C4-2B (cell line): Measurements from ENCODE around the gene CSNK2A3.
"Not testable (repeated sequence)": the region's sequence is repeated elsewhere in the genome, so short reads cannot be mapped to it uniquely, and the experiment has no call there.

Experiments
- H3K27ac ChIP-seq: fragments of 450-650 bp; 2 replicates; pipeline ENCODE4 v1.5.1; 2017
- ZFX ChIP-seq: fragments of 450-650 bp; IDR thresholded peaks from 2 replicates; pipeline ENCODE4 v1.6.1; 2017
- TF ChIP-seq, protein P1 (sequence below): fragments of 450-650 bp; conservative IDR thresholded peaks from 2 replicates; pipeline ENCODE4 v1.5.1; 2017; ENCODE audit warnings: mild to moderate bottlenecking

Gene CSNK2A3

DNA sequence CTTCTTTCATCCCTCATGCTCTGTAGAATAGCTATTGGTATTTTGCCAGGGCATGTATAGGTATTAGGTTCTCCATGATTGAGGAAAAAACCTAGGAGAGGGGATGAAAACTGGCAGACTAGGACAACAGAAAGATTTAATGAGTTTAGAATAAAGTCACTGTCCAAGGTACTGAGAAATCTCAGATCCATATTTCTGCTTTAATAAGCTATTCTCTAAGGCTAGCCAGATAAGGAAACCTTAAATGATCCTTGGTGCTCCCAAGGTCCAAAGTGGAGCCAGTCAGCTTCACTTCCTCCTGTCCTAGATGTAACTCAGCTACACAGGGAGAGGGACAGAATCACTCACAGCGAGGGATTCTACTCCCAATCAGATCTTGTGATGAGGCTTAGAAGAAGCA lies 13.7 kb upstream of the CSNK2A3 start:
- no peak for TF ChIP-seq ZFX
- TF ChIP-seq, protein P1, sequence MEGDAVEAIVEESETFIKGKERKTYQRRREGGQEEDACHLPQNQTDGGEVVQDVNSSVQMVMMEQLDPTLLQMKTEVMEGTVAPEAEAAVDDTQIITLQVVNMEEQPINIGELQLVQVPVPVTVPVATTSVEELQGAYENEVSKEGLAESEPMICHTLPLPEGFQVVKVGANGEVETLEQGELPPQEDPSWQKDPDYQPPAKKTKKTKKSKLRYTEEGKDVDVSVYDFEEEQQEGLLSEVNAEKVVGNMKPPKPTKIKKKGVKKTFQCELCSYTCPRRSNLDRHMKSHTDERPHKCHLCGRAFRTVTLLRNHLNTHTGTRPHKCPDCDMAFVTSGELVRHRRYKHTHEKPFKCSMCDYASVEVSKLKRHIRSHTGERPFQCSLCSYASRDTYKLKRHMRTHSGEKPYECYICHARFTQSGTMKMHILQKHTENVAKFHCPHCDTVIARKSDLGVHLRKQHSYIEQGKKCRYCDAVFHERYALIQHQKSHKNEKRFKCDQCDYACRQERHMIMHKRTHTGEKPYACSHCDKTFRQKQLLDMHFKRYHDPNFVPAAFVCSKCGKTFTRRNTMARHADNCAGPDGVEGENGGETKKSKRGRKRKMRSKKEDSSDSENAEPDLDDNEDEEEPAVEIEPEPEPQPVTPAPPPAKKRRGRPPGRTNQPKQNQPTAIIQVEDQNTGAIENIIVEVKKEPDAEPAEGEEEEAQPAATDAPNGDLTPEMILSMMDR, result no peak
- H3K27ac ChIP-seq, result no peak overlapping the region

DNA sequence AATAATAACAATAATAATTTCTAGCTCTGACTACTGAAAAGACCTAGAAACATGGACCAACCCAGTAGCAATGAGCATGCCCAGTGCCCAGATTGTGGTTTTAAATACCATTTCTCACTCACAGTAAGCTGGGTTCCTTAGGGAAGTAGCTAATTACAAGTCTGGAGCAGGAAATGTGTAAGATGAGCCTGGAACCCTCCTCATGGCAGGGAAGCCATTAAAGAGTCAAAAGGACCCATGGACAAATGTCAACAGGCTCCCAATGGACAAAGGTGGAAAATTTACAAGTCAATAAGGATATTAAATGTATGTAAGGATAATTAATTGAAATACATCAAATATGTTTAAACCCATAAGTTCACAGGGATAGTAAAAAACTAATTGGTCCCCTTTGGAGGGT lies 10.6 kb upstream of the CSNK2A3 start:
- no peak for TF ChIP-seq ZFX
- TF ChIP-seq, protein P1, result no peak
- H3K27ac ChIP-seq, result no peak overlapping the region

DNA sequence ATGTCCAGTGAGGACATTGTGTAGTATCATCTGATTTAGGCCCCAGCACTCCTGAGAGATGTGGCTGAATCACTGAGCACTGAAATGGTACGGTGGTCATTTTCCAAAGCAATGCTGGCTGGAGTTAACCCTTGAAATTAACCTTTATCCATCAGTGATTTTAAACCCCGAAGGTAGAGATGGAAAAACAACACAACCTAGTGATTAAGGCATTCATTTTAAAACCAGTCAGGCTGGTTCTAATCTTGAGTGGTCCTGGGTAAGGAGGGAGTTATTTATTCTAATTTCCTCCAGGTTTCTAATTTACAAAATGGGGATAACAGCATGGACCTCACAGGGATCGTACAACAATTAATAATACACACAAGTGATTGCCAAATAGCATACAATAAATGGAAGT lies 6.6 kb upstream of the CSNK2A3 start:
- TF ChIP-seq, protein P1, result no peak
- TF ChIP-seq ZFX, result no peak

DNA sequence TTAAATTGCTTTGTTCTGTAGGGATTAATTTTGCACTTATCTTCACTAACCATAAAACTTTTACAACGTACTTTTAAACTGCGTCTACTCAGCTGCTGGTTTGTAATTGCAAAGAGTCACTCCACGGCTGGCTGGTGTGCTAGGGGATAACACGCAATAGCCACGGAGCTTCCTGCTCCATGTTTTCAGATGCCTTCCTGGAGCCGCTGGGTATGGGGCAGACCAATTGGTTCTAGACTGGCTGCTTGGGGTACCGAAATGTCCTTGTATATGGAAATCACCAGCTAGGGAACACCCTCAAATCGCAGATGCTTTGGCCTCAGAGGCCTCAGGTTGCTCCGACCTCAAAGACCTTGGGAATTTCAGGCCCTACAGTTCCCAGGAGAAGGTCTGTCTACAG lies 3.8 kb upstream of the CSNK2A3 start:
- TF ChIP-seq ZFX, result no peak
- TF ChIP-seq, protein P1, result no peak
- no peak overlapping the region for H3K27ac ChIP-seq

More for the DNA sequence above, 6.6 kb upstream of the CSNK2A3 start:
- no peak overlapping the region for H3K27ac ChIP-seq

DNA sequence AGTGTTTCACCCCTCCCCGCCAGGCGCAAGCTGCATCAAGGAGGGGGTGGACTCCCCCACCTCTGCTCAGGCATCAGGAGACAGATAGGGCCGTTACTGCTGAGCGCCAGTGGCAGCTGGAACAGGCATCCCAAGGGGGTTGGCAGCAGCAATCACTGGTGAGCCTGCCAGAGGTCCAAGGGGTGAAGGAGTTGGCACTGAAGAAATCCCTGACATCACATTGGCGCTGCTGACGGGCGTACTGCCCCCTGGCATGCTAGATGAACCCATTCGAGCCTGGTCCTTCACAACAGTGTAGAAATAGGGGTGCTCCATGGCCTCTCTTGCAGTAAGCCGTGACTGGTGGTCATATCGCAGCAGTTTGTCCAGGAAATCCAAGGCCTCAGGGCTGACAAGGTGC lies 1.2 kb downstream of the CSNK2A3 start:
- H3K27ac ChIP-seq, result not testable (repeated sequence)

DNA sequence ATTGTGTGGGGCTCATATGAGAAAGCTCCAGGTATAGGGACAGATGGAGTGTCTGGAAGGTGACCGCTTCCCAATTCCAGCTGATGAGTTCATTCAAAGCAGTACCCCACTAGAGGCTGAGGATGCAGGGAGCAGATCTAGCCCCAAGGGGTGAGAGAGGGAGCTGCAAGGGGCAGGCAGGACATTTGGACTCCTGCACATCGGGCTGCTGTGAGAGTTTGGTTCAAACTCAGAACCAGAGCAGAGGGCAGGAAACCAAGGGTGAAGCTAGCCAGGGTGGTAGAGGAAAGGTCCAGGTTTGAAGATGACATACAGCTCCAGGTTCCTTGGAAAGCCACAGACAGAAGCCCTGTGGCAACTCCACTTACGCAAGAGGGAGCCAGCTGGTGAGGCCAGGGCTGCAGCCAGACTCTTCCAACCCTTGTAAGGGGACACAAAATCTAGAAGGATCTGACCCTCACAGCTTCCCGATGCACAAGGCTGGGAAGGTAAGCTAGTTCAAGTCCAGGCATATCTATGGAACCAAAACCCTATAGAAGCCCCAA lies 1.9 kb downstream of the CSNK2A3 start:
- no peak overlapping the region for H3K27ac ChIP-seq
- no peak for TF ChIP-seq ZFX
- TF ChIP-seq, protein P1, result no peak

DNA sequence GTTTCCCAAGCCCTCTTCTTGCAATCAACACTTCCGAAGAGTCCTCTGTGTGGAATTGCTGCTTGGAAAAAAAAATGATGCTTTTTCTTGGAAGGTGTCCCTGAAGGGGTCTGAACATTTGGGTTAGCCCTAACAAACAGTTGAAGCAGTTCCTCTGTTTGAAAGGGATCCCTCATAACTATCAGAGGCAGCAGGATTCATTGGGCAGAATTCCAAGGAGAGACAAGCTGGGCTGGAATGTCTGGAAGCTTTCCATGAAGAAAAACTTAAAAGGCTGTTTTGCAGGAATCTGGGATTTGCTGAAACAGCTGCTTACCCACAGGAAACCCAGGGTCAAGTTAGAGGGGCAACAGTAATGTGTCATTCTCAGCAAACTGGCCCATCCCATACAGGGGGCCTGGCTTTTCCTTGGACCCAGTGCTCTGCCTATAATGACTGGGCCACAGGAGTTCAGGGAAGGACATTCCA lies 3.1 kb downstream of the CSNK2A3 start:
- H3K27ac ChIP-seq, result no peak overlapping the region
- TF ChIP-seq, protein P1, result no peak
- TF ChIP-seq ZFX, result no peak

DNA sequence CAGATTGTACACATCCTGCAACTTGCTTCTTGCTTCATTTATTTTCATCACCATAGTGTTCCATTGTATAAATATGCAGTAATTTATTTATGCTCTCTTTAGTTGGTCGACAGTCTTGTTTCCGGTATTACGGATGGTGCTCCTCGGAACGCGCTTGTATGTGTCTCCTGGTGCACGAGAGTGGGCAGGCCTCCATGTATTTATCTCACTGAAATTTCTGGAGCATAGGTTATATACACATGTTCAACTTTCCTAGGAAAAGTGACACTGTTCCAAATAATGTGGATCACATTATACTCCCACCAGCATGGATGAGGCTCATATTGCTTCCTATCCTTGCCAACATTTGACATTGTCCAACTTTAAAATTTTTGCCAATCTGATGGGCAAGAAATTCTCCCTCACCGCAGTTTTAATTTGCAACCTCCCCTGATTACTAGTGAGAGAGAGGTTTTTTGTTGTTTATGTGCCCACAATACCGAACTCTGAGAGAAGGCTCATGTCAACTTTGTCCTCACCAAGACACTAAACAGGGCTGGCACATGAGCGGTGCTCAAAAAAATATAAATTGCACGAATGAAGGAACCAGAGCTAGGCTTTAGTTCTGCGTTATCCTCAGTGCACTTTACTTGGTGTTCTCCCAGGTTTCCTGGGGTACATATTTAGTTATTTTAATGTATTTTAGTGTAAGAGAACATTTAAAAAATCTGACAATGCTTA lies 3.8 kb downstream of the CSNK2A3 start:
- no peak overlapping the region for H3K27ac ChIP-seq
- TF ChIP-seq ZFX, result no peak
- TF ChIP-seq, protein P1, result no peak
